Measurements from ENCODE around the gene MRPS7.

GRCh38 chr17:75241996-75242460, 19.7 kb upstream of the MRPS7 start:
- TF ChIP-seq CREB1 (IDR thresholded peaks at IDR 0.05; ENCODE audit: low read depth) (no peak), EGR1 (IDR thresholded peaks at IDR 0.05) (no peak), MAX (IDR thresholded peaks at IDR 0.05) (no peak), TAF1 (IDR thresholded peaks at IDR 0.05; ENCODE audit: low read depth) (no peak), EP300 (IDR thresholded peaks at IDR 0.05; ENCODE audit: borderline replicate concordance) (no peak), YY1 (IDR thresholded peaks at IDR 0.05; ENCODE audit: low read depth) (no peak), CEBPB (IDR thresholded peaks at IDR 0.05) (no peak), REST (IDR thresholded peaks at IDR 0.05; ENCODE audit: low read depth) (no peak), RAD21 (IDR thresholded peaks at IDR 0.05; ENCODE audit: low read depth) (no peak), USF1 (IDR thresholded peaks at IDR 0.05) (no peak), TEAD4 (IDR thresholded peaks at IDR 0.05) (no peak)
